Lower leg skin (tissue), 3 donors: Measurements from ENCODE around the gene BBS9.

Source experiments
- POLR2A ChIP-seq, 2 donors: fragments of 450-650 bp; IDR thresholded peaks; one replicate each; pipeline ENCODE4 v1.6.1; 2016 to 2017; ENCODE audit warnings: antibody characterized with exemption in 2 of 2, mild to moderate bottlenecking in 1 of 2, moderate library complexity in 1 of 2
- TF ChIP-seq, protein P1 (sequence below), 3 donors: fragments of 450-650 bp; IDR thresholded peaks; one replicate each; pipeline ENCODE4 v1.5.1; 2016; ENCODE audit warnings: antibody characterized with exemption in 3 of 3, mild to moderate bottlenecking in 3 of 3, moderate library complexity in 2 of 3

DNA sequence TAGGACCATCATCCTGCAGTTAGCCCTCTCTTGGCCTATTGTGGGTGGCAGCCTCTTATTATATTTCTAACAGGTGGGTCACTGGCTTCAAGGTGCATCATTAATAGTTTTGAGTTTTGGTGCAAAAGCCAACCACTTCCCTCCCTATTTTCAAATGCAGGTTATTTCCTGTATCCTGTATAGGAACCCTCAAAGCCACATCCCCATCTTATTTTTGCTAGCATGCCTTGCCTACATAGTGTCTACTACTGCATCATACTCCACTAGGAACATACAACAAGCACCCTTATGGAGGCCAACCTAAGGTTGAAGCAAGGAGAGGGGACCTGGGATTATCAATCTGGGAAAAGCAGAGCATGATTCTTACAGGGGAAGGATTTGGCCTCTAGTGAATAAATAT, 264.4 kb downstream of the BBS9 start:
- TF ChIP-seq, protein P1, sequence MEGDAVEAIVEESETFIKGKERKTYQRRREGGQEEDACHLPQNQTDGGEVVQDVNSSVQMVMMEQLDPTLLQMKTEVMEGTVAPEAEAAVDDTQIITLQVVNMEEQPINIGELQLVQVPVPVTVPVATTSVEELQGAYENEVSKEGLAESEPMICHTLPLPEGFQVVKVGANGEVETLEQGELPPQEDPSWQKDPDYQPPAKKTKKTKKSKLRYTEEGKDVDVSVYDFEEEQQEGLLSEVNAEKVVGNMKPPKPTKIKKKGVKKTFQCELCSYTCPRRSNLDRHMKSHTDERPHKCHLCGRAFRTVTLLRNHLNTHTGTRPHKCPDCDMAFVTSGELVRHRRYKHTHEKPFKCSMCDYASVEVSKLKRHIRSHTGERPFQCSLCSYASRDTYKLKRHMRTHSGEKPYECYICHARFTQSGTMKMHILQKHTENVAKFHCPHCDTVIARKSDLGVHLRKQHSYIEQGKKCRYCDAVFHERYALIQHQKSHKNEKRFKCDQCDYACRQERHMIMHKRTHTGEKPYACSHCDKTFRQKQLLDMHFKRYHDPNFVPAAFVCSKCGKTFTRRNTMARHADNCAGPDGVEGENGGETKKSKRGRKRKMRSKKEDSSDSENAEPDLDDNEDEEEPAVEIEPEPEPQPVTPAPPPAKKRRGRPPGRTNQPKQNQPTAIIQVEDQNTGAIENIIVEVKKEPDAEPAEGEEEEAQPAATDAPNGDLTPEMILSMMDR (IDR thresholded peaks at IDR 0.05): no peak
- no peak for TF ChIP-seq POLR2A (IDR thresholded peaks at IDR 0.05)
